HG02970 (cell line): ENCODE data around the gene SMNDC1.

Experiments used
- ATAC-seq: cut with Tn5 transposase; IDR thresholded peaks from one replicate; pipeline ENCODE4 v1.9.1; 2021; ENCODE audit warnings: mild to moderate bottlenecking, moderate library complexity, moderate number of reproducible peaks; ENCODE audit not compliant: unreplicated experiment, low FRiP score

Gene SMNDC1

GRCh38 chr10:110330675-110331074 is 26.0 kb upstream of the SMNDC1 start:
- ATAC-seq: no peak

GRCh38 chr10:110327262-110327914 is 22.7 kb upstream of the SMNDC1 start:
- no peak for ATAC-seq

GRCh38 chr10:110326351-110327032 is 21.8 kb upstream of the SMNDC1 start:
- no peak for ATAC-seq

GRCh38 chr10:110324805-110325280 is 20.1 kb upstream of the SMNDC1 start:
- ATAC-seq: no peak

- ATAC-seq: no peak
Measured at GRCh38 chr10:110324201-110324804, 19.6 kb upstream of the SMNDC1 start.

GRCh38 chr10:110323503-110323902 is 18.8 kb upstream of the SMNDC1 start:
- no peak for ATAC-seq

- ATAC-seq: no peak
Measured at GRCh38 chr10:110321869-110322620, 17.3 kb upstream of the SMNDC1 start.

GRCh38 chr10:110317866-110318850 is 13.4 kb upstream of the SMNDC1 start:
- no peak for ATAC-seq

- no peak for ATAC-seq
Measured at GRCh38 chr10:110313674-110314073, 9.0 kb upstream of the SMNDC1 start.

- no peak for ATAC-seq
Measured at GRCh38 chr10:110312206-110312605, 7.5 kb upstream of the SMNDC1 start.

GRCh38 chr10:110311357-110311949 is 6.7 kb upstream of the SMNDC1 start:
- no peak for ATAC-seq

GRCh38 chr10:110310741-110311140 is 6.0 kb upstream of the SMNDC1 start:
- no peak for ATAC-seq

- ATAC-seq: no peak
Measured at GRCh38 chr10:110307805-110308204, 3.1 kb upstream of the SMNDC1 start.

GRCh38 chr10:110306452-110306768 is 1.7 kb upstream of the SMNDC1 start:
- ATAC-seq: no peak

- no peak for ATAC-seq
Measured at GRCh38 chr10:110305767-110306451, 1.2 kb upstream of the SMNDC1 start.

GRCh38 chr10:110304394-110304779 is 333 bp downstream of the SMNDC1 start:
- peak; percentile 33 for ATAC-seq

GRCh38 chr10:110303681-110304080 is 1.0 kb downstream of the SMNDC1 start:
- no peak for ATAC-seq

- no peak for ATAC-seq
Measured at GRCh38 chr10:110300486-110300986, 4.2 kb downstream of the SMNDC1 start.

GRCh38 chr10:110296966-110297365 is 7.8 kb downstream of the SMNDC1 start:
- ATAC-seq: no peak
